ENCODE measurements around the gene CNTF.

Gene CNTF

GRCh38 chr11:58608331-58608730 is 14.1 kb upstream of the CNTF start:
- no peak for DNase-seq

DNA sequence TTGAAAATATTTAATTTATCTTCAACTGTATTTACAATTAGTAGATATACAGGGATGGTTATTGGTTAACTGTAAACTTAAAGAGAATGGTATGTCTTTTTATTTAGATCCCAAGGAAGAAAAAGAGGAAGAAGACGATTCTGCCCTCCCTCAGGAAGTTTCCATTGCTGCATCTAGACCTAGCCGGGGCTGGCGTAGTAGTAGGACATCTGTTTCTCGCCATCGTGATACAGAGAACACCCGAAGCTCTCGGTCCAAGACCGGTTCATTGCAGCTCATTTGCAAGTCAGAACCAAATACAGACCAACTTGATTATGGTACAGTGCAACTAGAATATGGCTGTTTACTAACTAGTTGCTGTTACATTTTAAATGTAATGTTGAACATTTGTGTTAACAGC is 12.7 kb upstream of the CNTF start:
- no peak for DNase-seq

GRCh38 chr11:58613228-58613627 is 9.2 kb upstream of the CNTF start:
- no peak for DNase-seq

DNA sequence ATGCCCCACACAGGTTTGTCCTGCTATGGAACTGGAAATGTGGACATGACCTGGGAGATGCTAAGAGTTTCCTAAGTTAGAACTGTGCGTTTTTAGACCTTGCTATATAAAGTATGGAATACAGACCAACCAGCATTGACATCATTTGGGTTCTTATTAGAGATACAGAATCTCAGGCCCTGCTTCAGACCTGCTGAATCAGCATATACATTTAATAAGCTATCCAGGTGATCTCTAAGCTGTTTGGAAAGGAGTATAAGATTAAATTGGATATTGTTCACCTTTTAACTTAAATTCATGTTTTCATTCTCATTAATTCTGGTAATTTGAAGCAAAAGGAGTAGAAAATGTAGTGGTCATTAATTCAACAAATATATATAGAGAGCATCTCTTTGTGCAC is 6.9 kb upstream of the CNTF start:
- no peak for DNase-seq

DNA sequence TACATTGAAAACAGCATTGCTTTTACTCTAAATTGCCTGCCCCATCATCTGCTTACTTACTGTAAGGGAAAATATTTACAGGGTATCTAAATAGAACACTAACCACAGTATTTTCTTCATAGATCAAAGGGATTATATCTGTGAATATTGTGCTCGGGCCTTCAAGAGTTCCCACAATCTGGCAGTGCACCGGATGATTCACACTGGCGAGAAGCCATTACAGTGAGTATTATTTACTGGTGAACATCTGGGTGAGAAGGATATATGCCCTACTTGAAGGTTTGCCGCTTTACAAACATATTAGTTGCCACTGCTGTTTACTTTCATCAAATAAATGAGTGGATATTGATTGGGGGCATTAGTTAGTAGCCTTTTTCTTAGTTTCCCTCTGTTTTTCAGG is 5.9 kb upstream of the CNTF start:
- no peak for DNase-seq

- DNase-seq: no peak
Measured at GRCh38 chr11:58617976-58618557, 4.4 kb upstream of the CNTF start.

- no peak for DNase-seq
Measured at GRCh38 chr11:58621586-58622262, 741 bp upstream of the CNTF start.

GRCh38 chr11:58625086-58625485 is 2.6 kb downstream of the CNTF start:
- no peak for DNase-seq

GRCh38 chr11:58625826-58626460 is 3.5 kb downstream of the CNTF start:
- no peak for DNase-seq

DNA sequence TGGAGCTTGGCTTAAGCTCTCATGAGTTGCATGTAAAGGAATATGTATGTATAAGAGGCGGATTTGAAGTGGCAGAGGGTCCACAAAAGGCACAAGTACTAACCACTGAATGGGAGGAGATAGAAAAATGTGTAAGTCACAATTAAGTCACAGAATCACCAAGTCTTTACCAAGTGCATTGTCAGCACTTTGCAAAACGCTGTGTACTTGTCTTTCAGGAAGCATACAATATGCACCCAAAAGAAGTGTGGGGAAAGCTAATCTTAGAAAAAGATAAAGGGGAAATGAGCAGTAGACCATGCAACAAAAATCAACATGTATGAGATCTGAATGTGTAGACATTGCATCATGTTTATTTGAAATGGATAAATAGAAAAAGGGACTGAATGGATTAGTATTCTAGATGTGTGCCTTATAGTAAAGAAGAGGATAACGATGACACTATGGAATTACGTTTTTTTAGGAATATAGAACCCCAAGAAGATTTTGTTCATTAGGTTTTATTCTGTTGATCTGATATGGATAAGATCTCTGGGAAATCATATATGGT is 4.5 kb downstream of the CNTF start:
- no peak for DNase-seq

GRCh38 chr11:58628446-58628845 is 6.0 kb downstream of the CNTF start:
- no peak for DNase-seq

DNA sequence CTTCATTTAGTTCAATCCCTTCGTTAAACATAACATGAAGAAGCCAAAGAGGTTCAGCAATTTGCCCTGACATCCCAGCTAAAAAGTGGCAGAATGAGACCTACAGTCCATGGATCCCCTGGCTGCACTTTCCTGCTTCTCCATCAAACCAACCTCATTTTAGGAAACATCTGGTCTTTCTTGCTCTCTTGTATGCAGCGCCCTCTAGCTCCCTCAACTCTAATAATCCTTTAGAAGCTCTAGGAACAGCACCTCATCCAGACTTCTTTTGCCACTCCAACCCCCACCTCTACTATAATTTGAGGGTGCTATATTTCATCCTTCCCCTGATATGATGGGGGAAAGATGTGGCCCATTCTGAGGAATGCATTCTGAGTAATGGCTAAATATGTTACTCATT is 7.4 kb downstream of the CNTF start:
- DNase-seq: no peak

- no peak for DNase-seq
Measured at GRCh38 chr11:58631378-58631777, 8.9 kb downstream of the CNTF start.

DNA sequence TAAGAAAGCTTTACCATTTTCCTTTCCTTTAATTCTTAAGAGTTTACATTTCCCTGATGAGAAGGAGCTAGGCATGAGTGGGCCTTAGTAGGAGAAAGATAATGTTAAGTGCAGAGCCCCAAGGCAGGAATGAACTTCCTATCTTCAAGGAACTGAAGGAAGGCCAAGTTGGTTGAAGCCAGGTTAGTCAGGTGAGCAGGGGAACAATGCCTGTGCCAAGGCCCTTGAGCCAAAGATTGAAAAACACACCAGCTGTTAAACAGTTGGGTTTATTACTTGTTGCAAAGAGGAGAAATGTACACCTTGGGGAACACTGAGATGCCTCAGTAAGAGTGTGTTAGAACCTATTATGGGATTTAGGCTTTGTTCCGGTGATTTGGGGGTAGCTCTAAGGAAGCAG is 10.0 kb downstream of the CNTF start:
- no peak for DNase-seq

- no peak for DNase-seq
Measured at GRCh38 chr11:58636587-58636986, 14.1 kb downstream of the CNTF start.

DNA sequence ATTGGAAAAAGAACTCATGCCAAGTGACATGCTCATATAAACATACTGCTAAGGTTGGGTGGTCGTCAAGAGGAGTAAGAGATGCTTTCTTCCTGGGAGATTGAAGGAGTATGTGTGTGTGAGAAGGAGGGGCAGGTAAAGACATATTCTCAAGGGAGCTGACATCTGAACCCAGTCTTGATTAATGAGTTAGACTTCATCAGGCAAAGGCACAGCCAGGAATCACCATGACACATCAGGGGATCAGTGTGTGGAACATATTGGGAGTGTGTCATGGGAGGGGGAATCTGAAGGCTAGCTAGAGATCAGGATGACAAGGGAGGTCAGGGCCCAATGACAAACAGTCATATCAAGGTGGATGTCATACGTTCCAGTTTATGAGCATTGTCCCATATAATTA is 14.9 kb downstream of the CNTF start:
- DNase-seq: no peak

GRCh38 chr11:58639103-58639502 is 16.6 kb downstream of the CNTF start:
- no peak for DNase-seq

DNA sequence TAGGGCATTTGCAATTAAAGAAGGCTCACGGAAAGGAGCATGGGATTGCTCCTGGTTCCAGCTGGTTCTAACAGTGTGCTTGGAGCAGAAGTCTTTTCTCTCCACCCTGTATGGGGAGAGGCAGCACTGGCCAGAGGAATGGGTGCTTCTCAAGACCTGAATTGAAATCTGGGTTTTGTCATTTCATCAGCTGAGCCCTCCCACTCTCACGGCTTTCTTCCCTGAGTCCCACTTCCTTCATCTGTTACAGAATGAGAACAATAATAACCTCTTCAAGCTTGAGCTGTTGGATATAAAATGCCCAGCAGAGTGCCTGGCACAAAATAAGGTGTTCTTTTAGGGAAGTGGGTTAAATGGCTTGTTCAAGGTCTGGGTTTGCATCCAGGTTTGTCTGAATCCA is 17.2 kb downstream of the CNTF start:
- no peak for DNase-seq

- DNase-seq: no peak
Measured at GRCh38 chr11:58640386-58641023, 18.0 kb downstream of the CNTF start.

DNA sequence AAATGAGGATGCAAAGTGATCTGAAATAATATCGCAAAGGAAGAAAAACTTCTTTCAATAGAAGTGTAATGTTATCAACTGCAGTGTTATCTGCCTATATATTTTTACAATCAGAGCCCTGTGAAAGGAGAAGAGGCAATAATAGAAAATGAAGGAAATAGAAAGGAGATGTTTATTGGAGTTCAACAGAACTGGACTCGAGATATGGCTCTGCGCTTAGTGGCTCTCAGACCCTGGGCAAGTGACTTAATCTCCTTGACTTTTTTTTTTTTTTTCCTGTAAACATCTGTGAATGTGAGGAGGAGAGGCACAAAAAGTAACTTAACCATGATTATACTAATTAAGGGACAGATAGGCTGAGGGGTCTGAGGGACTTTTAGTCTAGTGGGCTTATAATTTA is 18.9 kb downstream of the CNTF start:
- no peak for DNase-seq

GRCh38 chr11:58641803-58642581 is 19.5 kb downstream of the CNTF start:
- DNase-seq: no peak

DNA sequence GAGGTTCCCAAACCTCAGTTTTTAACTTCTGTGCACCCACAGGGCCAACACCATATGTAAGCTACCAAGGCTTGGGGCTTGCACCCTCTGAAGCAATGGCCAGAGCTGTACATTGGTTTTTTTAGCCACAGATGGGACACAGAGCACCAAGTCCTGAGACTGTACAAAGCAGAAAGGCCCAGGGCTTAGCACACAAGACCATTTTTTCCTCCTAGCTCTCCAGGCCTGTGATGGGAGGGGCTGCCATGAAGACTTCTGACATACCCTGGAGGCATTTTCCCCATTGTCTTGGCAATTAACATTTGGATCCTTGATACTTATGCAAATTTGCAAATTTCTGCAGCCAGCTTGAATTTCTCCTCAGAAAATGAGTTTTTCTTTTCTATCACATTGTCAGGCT is 23.4 kb downstream of the CNTF start:
- DNase-seq: no peak

DNA sequence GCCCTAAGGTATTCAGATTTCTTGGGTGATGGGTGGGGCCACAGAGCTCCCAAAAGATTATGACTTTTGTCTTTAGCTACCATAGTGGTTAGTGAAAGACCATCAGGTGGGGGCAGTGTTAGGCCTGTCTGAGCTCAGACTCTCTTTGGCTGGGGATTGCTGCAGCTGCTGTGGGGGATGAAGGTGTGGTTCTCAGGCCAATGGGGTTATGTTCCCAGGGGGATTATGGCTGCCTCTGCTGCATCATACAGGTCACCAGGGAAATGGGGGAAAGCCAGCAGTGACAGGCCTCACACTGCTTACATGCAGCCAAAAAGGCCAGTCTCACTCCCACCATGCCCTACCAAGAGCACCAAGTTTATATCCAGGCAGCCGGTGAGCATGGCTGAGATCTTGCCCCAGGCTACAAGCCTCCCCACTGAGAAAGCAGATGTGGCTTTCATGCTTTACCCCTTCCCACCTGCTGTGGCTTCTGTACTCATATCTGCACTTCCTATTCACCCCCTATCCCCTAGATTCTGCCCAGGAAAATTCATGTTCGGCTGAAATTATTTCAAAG is 24.8 kb downstream of the CNTF start:
- DNase-seq: no peak

All from activated CD4-positive, alpha-beta T cell treated with anti-CD3 and anti-CD28 coated beads, Interleukin-2, amount 50 U/mL, for 4 hours (primary cell).